ENCODE data around the gene STMN3.

- no peak for TF ChIP-seq POLR2A (IDR thresholded peaks at IDR 0.05)
- no peak for TF ChIP-seq CTCF (IDR thresholded peaks at IDR 0.05)
Observed at GRCh38 chr20:63678071-63678470, 24.8 kb upstream of the STMN3 start.

Data from lower leg skin (tissue), 3 donors.